Forelimb muscle (tissue), 1 donor: ENCODE data around the gene SAG. TPM values are rescaled to one million over a fixed set of nuclear protein-coding genes. Genes with fewer than 3 reads are reported as not detected.

ENCODE experiments used
- DNase-seq: peaks from one replicate; pipeline ENCODE4 v3.0.0-alpha.2; 2013; ENCODE audit warnings: low read depth
- polyA plus RNA-seq: library from polyadenylated mRNA; unstranded; fragments of 120-200 nt; gene quantifications from one replicate; pipeline ENCODE4 v1.2.1, GENCODE V29; 2013; ENCODE audit not compliant: insufficient read length

The SAG gene
- polyA plus RNA-seq, 1 donor = 0.10 TPM

DNA sequence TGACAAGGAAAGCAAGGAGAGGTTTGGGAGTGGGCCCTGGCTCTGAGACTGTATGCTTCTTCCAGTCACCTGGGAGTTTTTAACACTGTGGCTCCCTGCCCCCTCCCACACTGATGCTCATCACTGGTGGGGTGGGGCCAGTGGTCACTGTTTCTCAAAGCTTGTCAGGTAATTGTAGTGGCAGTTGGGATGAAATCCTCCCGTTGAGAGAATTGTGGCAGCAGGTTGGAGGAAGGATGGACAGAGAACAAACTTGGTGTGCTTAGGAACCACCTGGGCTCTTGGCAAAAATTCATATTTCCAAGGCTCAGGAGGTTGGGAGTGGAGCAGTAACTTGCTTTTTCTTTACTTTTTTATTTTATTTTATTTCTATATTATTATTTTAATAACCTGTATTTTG, 71.8 kb downstream of the SAG start:
- no peak for DNase-seq

DNA sequence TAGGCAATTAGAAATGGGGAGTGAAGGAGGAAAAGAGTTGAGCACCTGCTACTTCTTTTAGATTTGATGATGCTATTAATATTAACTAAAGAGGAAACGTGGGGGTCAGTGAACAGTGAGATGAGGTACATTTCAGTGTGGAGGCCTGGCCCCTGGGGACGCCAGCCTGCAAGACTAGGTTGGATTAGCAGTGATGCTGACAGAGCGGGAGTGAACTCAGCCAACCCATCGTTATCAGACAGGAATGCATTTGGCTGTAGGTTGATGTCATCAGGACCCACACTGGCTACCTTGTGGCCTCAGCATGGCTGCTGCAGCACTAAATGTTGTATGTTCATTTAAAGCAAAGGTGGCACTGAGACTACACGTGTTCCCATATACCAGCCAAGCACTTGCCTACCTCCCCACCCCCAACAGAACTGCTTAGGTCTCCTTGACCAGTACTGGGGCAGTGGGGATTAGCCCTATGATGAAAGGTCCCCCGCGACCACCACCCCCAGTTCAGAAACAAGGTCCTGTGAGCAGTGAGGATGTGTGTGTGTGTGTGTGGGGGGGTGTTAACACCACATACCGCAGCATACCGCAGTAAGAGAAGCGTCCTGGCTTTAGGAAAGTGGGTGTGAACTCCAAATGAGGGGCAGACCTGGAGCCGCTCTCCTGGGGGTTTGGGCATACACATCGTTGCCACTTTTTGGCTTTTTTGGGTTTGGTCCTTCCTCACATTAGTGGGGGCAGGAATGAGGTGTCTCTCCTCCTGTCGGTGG, 72.7 kb downstream of the SAG start:
- no peak for DNase-seq

DNA sequence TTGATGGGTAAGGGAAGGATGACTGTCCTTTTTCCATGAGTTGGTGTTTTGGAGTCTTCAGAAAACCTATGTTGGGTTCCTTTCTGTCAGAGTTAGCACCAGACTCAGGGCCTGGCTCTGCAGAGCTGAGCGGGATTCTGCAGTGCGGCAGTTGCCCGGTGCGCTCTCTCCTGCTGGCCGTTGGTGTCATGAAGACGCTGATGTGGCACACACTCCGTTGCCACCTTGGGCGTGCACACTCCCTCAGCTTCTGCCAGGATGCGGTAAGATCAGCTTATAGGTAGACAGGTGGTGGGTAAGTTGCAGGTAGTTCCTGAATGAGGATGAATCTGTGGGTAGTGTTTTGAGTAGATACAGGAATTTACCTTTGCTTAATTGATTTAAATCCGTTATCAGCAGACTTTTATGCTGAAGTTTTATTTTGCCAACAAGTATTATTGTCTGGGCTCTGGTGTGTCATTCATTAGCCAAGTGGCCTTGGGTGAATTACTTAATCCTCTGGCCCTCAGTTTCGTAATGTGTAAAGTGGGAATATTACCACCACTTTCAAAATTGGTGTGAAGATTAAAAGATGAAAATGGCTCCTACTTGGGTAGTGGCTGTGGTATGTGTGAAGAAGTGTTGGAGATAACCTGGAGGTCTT, 73.5 kb downstream of the SAG start:
- no peak for DNase-seq

DNA sequence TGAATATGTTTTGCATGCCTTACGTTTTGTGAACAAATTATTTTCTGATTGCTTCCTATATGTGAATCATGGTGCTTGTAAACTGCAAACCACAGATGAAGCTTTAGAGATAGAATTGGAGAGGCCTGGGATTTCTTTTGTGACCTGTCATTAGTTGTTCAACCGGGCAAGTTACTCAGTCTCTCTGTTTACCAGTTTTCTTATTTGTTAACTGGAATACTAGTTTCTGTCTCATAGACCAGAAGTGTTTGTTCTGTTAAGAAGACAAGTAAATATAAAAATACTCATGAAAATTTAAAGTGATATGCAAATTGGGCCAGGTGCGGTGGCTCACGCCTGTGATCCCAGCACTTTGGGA, 74.0 kb downstream of the SAG start:
- no peak for DNase-seq

DNA sequence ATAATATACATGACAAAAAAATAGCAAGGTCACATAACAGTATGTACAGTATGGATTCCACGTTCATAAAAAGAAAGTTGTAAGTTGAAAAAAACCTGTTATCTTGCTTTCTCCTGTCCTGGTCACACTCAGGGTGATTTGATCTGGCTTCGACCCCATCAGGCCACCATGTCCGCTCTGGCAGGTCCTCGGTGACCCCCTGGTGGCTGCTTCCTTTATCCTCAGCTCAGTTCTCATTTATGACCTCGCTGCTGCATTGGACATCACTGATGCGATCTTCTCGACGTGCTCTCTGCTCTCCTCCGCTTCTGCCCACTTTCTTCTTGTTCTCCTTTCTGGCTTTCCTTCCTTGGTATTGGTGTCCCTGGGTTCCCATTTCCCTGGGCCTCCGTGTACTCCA, 76.4 kb downstream of the SAG start:
- no peak for DNase-seq

DNA sequence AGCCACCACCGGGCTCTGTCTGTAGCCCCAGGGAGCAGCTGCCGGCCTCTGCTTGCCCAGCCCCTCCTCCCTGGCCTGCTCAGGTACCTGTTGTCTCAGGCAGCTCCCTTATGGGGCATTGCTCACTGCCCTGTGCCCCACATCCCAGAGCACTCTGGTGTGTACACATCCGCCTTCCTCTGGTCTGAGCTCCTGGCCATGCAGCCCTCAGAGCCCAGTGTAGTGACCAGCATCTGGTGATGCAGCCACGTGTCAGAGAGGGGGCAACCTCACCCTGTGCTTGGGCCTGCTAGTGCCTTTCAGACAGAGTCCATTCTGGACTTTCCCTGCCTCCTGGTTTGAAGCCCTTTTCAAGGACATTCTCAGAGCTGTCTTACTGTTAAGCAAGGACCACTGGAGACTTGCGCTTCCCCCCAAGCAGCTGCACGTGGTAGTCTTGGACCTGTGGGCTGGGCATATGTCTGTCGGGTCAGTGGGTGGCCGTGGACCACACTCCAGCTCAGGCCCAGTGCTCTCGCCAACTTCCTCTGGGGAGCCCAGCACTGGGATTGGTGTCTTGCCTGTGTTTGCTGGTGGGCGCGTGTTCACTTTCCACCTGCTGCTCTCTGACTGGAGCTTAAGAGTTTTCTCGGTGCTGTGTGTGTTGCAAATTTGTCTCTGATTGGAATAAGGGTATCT, 77.3 kb downstream of the SAG start:
- DNase-seq = no peak

DNA sequence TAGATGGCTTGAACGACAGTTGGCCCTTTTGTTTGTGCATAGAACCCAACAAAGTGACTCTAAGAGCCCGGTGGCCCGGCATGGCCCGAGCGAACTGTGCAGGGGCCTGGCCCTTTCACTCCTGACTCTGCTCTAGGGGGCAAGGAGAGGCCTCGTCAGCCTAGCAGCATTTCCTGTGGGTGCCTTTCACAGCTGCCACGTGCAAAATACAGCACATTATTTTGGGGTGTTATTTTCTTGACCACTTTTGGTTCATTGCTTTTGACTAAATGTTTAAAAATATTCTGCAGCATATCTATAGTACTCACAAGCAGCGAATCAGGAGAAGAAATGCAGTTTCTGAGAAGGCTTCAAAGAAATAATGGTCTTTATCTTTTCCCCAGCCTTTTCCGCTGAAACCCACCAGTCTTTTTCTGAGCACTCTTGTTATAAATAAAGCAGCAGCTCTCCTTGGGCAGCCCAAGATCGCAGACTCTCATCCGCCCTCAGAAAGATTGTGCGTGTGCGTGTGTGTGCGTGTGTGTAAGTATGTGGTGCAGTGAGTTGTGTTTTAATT, 78.0 kb downstream of the SAG start:
- no peak for DNase-seq

DNA sequence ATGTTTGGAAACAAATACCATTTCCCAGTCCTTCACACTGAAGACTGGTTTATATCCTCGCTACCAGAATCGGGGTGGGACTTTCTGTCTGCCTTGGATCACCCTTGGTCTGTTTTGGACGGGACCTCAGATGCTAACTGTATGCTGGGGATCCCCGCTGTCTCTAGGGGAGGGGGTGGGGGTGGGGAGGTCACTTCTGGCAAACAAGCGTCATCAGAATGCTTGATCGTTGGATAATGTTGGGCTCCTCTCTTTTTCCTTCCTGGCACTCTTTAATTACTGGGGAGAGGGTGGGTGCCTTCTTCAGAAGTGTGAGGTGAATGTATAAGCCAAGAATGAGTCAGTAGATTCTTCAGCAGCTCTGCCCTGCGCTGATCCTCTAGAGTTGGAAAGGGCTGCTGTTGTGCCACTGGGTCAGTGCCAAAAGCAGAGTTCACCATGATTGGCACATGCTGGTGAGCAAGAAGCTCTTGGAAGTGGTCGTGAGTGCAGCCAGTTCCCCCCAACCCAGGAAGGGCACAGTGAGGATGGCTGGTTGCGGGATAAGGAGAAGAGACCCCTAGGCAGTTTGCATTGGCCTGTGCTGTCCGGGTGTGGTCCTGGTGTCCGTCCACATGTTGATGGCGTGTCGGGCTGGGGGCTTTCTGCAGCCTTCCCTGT, 78.9 kb downstream of the SAG start:
- no peak for DNase-seq

DNA sequence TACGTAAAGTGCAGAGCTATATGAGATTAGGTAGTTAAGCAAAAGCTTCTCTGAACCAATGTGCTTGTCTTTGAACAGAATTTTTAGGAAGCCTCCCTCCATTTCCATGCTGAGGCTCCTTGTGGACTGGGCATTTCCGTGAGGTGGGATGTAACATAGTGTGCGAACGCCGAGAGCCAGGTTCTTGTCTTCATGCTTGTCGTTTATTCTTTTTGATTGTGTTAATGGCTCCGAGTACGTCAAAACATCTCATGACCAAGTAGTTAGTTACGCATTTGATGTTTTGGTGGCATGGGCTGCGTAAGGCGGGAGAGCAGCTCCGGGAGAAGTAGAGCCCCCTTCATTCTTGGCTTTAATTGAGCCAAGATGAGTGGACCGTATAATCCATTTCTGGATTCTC, 79.6 kb downstream of the SAG start:
- DNase-seq = no peak

DNA sequence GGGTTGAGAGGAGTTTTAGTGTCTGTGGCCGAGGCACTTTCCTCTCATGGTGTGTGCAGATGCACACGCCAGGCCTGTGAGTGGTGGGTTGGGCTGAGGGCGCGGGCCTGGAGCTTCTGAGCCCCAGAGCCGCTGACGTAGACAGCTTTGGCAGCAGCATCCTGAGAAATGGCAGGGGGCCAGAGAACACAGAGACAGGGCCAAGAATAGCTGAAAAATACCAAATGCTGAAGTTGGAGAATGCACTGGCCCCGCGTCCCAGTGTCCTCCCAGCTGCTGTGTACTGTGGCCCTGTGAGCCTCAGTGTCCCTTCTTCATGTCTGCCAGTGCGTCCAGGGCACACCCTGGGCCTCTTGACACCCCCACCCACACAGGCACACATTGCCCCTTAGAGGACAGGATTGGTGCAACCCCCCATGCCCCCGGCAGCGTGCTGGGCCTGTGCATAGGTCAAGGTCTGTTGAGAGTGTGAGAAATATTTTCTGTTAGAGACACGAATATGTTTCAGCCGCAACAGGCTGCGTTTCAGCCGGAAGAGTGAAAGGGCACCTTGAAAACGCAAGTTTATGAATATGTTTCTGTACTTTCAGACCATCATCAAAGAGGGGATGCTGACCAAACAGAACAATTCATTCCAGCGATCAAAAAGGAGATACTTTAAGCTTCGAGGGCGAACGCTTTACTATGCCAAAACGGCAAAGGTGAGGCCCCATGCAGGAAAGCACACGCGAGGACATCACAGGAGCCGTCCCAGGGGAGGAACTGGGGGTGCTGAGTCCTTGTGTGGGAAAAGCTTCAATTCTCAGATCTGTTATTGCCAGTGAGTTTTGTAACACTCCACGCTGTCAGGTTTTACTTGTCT, 80.3 kb downstream of the SAG start:
- DNase-seq = peak; percentile 87

DNA sequence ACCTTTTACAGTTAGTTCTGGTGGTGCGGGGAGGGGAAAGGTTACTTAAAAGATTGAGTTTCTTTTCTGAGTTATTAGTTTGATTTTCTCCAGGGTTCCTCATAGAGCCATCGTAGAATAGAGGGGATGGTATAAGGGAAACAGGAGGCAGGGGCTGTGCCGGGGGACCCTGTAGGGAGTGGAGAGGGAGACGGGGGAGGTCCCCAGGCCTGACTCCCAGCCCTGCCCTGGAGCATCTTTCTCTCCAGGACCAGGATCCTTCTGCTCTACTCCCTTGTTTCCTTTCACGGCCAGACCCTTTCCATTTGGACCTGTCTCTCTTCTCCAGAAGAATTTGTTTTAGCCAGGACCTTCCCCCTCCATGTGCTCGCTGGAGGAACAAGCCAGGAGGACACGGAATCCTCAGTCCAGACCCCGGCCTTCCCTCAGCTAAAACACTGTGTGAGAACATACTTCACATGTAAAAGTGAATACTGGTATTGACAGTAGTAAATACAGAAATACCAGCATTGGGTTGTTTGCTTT, 82.0 kb downstream of the SAG start:
- no peak for DNase-seq

DNA sequence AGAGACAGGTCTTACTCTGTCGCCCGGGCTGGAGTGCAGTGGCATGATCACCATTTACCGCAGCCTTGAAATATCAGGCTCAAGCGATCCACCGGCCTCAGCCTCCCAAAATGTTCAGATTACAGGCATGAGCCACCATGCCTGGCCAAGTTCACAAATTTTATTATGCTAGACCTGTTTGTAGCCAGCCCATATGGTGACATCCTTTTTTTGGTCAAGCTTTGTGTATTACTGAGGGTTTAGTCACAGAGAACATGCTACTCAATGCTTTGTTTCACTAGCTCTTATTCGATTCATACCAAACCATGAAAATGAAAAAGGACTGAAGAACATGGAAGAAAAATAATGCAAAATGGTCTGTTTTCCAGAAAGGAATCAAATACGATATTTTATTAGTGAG, 88.1 kb downstream of the SAG start:
- DNase-seq = no peak

Other genes with a start within 250 kb of the SAG start
- gene INPP5D, start 247.5 kb upstream of the SAG start, polyA plus RNA-seq = 8.3 TPM
- gene ATG16L1, start 56.1 kb upstream of the SAG start, polyA plus RNA-seq = 17.4 TPM
- gene DGKD, start 46.7 kb downstream of the SAG start, polyA plus RNA-seq = 21.9 TPM